ENCODE data around the gene FMO5. TPM values are rescaled to one million over a fixed set of nuclear protein-coding genes. Genes with fewer than 3 reads are reported as not detected.
"Not testable (repeated sequence)": the region's sequence is repeated elsewhere in the genome, so short reads cannot be mapped to it uniquely, and the experiment has no call there.

FMO5 gene
- total RNA-seq, 1 donor from 2014 or later: 0.73 TPM

GRCh38 chr1:147157116-147157515 lies 68.0 kb downstream of the FMO5 start:
- not testable (repeated sequence) for DNase-seq (ENCODE audit: low read depth, low spot score)

GRCh38 chr1:147156642-147157041 lies 68.5 kb downstream of the FMO5 start:
- no peak for DNase-seq (ENCODE audit: low read depth, low spot score)

GRCh38 chr1:147152772-147153171 lies 72.4 kb downstream of the FMO5 start:
- DNase-seq (ENCODE audit: low read depth, low spot score): no peak

GRCh38 chr1:147151244-147151643 lies 73.9 kb downstream of the FMO5 start:
- DNase-seq (ENCODE audit: low read depth, low spot score): no peak

GRCh38 chr1:147142886-147143285 lies 82.3 kb downstream of the FMO5 start:
- no peak for DNase-seq (ENCODE audit: low read depth, low spot score)

Other genes starting within 250 kb of the FMO5 start
- 4.3 and 5.6 TPM in 2 replicates for gene PRKAB2, start 52.9 kb downstream of the FMO5 start, total RNA-seq
- gene CHD1L, start 17.3 kb upstream of the FMO5 start, total RNA-seq: 49.5 and 49.9 TPM in 2 replicates